Measurements from ENCODE around the gene USP11. TPM values are rescaled to one million over a fixed set of nuclear protein-coding genes. Genes with fewer than 3 reads are reported as not detected.
"Not testable (repeated sequence)": the region's sequence is repeated elsewhere in the genome, so short reads cannot be mapped to it uniquely, and the experiment has no call there.

The USP11 gene
- total RNA-seq, 2 donors from 2014 or later: 50.8 to 68.6 TPM

GRCh38 chrX:47283015-47283771 is 50.4 kb downstream of the USP11 start:
- no peak for TF ChIP-seq CTCF (IDR thresholded peaks at IDR 0.05)
- Histone ChIP-seq H3K4me1 (ENCODE audit: control insufficient read depth in 1 of 2, low read depth in 2 of 2) (no peaks in the 10 kb centered on the region), H3K27ac (no peak overlapping the region), H3K36me3 (no peaks in the 10 kb centered on the region), H3K4me3 (peak overlapping the region; percentile 31), H3K9me3 (no peaks in the 10 kb centered on the region), H3K27me3 (replicated peaks; ENCODE audit: insufficient read depth) (no peaks in the 10 kb centered on the region)
- ATAC-seq (ENCODE audit: insufficient number of reproducible peaks, low FRiP score, low read depth) (no peak), DNase-seq (ENCODE audit: low spot score) (no peak)

- H3K27me3 ChIP-seq (replicated peaks; ENCODE audit: insufficient read depth); H3K4me3 ChIP-seq; H3K27ac ChIP-seq; DNase-seq (ENCODE audit: low spot score); H3K4me1 ChIP-seq (ENCODE audit: control insufficient read depth in 1 of 2, low read depth in 2 of 2); ATAC-seq (ENCODE audit: insufficient number of reproducible peaks, low FRiP score, low read depth); H3K9me3 ChIP-seq; H3K36me3 ChIP-seq: not testable (repeated sequence)
Observed at GRCh38 chrX:47284616-47285015, 51.8 kb downstream of the USP11 start.

GRCh38 chrX:47285836-47286320 is 53.1 kb downstream of the USP11 start:
- H3K36me3 ChIP-seq: no peaks in the 10 kb centered on the region
- H3K27me3 ChIP-seq (replicated peaks; ENCODE audit: insufficient read depth): no peaks in the 10 kb centered on the region
- no peak overlapping the region for H3K4me3 ChIP-seq
- no peaks in the 10 kb centered on the region for H3K4me1 ChIP-seq (ENCODE audit: control insufficient read depth in 1 of 2, low read depth in 2 of 2)
- no peak for TF ChIP-seq CTCF (IDR thresholded peaks at IDR 0.05)
- DNase-seq (ENCODE audit: low spot score) (no peak), ATAC-seq (ENCODE audit: insufficient number of reproducible peaks, low FRiP score, low read depth) (no peak)
- H3K27ac ChIP-seq: no peak overlapping the region
- no peaks in the 10 kb centered on the region for H3K9me3 ChIP-seq

- H3K27me3 ChIP-seq (replicated peaks; ENCODE audit: insufficient read depth): no peaks in the 10 kb centered on the region
- ATAC-seq (ENCODE audit: insufficient number of reproducible peaks, low FRiP score, low read depth): no peak
- no peaks in the 10 kb centered on the region for H3K36me3 ChIP-seq
- no peak for DNase-seq (ENCODE audit: low spot score)
- no peak overlapping the region for H3K27ac ChIP-seq
- no peaks in the 10 kb centered on the region for H3K9me3 ChIP-seq
- H3K4me1 ChIP-seq (ENCODE audit: control insufficient read depth in 1 of 2, low read depth in 2 of 2): no peaks in the 10 kb centered on the region
- no peak overlapping the region for H3K4me3 ChIP-seq
- no peak for TF ChIP-seq CTCF (IDR thresholded peaks at IDR 0.05)
Observed at GRCh38 chrX:47293106-47293505, 60.3 kb downstream of the USP11 start.

- H3K36me3 ChIP-seq: no peaks in the 10 kb centered on the region
- no peak overlapping the region for H3K4me3 ChIP-seq
- H3K9me3 ChIP-seq: no peaks in the 10 kb centered on the region
- ATAC-seq (ENCODE audit: insufficient number of reproducible peaks, low FRiP score, low read depth) (no peak), DNase-seq (ENCODE audit: low spot score) (no peak)
- TF ChIP-seq CTCF (IDR thresholded peaks at IDR 0.05): no peak
- no peaks in the 10 kb centered on the region for H3K4me1 ChIP-seq (ENCODE audit: control insufficient read depth in 1 of 2, low read depth in 2 of 2)
- H3K27me3 ChIP-seq (replicated peaks; ENCODE audit: insufficient read depth): no peaks in the 10 kb centered on the region
- H3K27ac ChIP-seq: no peak overlapping the region
Observed at GRCh38 chrX:47296766-47297365, 64.1 kb downstream of the USP11 start.

Measured in thoracic aorta (tissue), 2 donors.